ENCODE measurements around the gene NANP. TPM values are rescaled to one million over a fixed set of nuclear protein-coding genes. Genes with fewer than 3 reads are reported as not detected.

The NANP gene
- total and polyA plus RNA-seq, 9 of the 15 experiments (the other 6 are each of a cell fraction or from before 2014, with no cell fraction given) = 5.4 to 8.4 (median 6.9) TPM

DNA sequence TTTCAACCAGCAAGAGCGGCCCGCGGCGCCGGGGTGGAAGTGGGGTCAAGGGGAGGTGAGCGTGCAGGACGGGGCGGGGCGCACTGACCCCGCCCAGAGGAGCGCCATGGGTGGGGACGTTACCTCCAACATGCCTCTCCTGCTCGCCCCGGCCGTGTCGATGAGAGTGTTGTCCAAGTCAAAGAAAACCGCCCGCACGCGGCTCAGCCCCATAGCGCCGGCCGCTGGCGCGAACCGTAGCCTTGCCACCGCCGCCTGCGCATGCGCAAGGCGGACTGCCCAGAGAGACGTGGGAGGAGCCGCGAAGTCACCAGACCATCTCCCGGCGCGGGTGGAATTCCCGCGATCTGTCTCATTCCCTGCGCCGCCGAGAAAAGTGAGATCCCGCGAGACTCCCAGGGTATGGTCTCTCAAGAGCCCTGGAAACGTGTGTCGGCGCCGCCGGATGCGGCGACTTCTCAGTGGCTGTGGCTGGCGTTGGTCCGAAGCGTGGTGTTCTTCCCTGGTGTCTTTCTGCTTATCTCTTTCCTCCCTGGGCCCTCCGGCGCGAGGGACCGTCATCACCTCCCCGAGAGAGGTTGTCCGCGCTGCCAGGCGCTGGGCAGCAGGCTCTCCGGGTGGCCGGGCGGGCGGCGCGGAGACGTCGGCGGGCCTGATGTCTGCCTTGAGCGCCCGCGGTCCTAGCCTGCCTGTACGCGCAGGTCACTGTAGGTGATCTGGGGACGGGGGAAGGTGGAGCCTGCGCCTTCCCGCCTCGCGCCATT, at the start of gene NANP (continued):
- TF ChIP-seq, protein P1, sequence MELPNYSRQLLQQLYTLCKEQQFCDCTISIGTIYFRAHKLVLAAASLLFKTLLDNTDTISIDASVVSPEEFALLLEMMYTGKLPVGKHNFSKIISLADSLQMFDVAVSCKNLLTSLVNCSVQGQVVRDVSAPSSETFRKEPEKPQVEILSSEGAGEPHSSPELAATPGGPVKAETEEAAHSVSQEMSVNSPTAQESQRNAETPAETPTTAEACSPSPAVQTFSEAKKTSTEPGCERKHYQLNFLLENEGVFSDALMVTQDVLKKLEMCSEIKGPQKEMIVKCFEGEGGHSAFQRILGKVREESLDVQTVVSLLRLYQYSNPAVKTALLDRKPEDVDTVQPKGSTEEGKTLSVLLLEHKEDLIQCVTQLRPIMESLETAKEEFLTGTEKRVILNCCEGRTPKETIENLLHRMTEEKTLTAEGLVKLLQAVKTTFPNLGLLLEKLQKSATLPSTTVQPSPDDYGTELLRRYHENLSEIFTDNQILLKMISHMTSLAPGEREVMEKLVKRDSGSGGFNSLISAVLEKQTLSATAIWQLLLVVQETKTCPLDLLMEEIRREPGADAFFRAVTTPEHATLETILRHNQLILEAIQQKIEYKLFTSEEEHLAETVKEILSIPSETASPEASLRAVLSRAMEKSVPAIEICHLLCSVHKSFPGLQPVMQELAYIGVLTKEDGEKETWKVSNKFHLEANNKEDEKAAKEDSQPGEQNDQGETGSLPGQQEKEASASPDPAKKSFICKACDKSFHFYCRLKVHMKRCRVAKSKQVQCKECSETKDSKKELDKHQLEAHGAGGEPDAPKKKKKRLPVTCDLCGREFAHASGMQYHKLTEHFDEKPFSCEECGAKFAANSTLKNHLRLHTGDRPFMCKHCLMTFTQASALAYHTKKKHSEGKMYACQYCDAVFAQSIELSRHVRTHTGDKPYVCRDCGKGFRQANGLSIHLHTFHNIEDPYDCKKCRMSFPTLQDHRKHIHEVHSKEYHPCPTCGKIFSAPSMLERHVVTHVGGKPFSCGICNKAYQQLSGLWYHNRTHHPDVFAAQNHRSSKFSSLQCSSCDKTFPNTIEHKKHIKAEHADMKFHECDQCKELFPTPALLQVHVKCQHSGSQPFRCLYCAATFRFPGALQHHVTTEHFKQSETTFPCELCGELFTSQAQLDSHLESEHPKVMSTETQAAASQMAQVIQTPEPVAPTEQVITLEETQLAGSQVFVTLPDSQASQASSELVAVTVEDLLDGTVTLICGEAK (IDR thresholded peaks at IDR 0.05) = no peak
- TF ChIP-seq, protein P1 (CRISPR knock-in tag; IDR thresholded peaks at IDR 0.05) = no peak
- TF ChIP-seq UBTF (IDR thresholded peaks at IDR 0.05; ENCODE audit: borderline replicate concordance in 1 of 2, low read depth in 2 of 2, low read length in 2 of 2) (no peak), POLR2G (IDR thresholded peaks at IDR 0.05; ENCODE audit: low read depth, low read length) (peak; percentile 94), PYGO2 (tag; IDR thresholded peaks at IDR 0.05) (no peak), ZNF274 (IDR thresholded peaks at IDR 0.05; ENCODE audit: borderline replicate concordance, low read depth, low read length) (no peak), COPS2 (conservative IDR thresholded peaks at IDR 0.05) (no peak), ZNF445 (CRISPR knock-in tag; IDR thresholded peaks at IDR 0.05; ENCODE audit: low read depth) (no peak), ETS2 (tag; IDR thresholded peaks at IDR 0.05; ENCODE audit: borderline replicate concordance, poor library complexity, severe bottlenecking) (no peak), SRSF1 (IDR thresholded peaks at IDR 0.05; ENCODE audit: low read depth, low read length) (no peak), RNF2 (IDR thresholded peaks at IDR 0.05) (0 out of 2 replicates have a peak, but pooled peaks have one; percentile 14), MTA3 (IDR thresholded peaks at IDR 0.05; ENCODE audit: borderline replicate concordance) (no peak), E2F5 (CRISPR knock-in tag; IDR thresholded peaks at IDR 0.05) (no peak), ZNF316 (IDR thresholded peaks at IDR 0.05) (no peak)
